CD14-positive monocyte (primary cell): ENCODE data around the gene ANKRD44. TPM values are rescaled to one million over a fixed set of nuclear protein-coding genes. Genes with fewer than 3 reads are reported as not detected.

Experiments used
- DNase-seq, 3 donors: peaks; one replicate each; pipeline ENCODE4 v3.0.0-alpha.2; 2011 to 2022
- H2AFZ ChIP-seq: 2 replicates; pipeline ENCODE4 v1.6.0; 2012; ENCODE audit warnings: mild to moderate bottlenecking, low read depth, low read length, inconsistent platforms; ENCODE audit not compliant: insufficient read depth, poor library complexity, severe bottlenecking
- H3K27ac ChIP-seq, 2 donors: 1 replicate in 1 of 2; 2 replicates in 1 of 2; pipeline ENCODE4 v1.5.1; 2012 to 2013; ENCODE audit warnings: low read length in 2 of 2, control low read depth in 1 of 2, inconsistent platforms in 1 of 2, low read depth in 1 of 2, mild to moderate bottlenecking in 1 of 2
- H3K27me3 ChIP-seq, 2 donors: one replicate each; pipeline versions ENCODE4 v1.6.0 to v1.6.1; 2011 to 2013; ENCODE audit warnings: low read length in 2 of 2; ENCODE audit not compliant: control insufficient read depth in 2 of 2, insufficient read depth in 2 of 2
- H3K36me3 ChIP-seq, 2 donors: replicated peaks in 1 of 2; 1 replicate in 1 of 2; 2 replicates in 1 of 2; pipeline versions ENCODE4 v1.5.1 to v1.6.1; 2012 to 2013; ENCODE audit warnings: low read length in 2 of 2, control low read depth in 1 of 2, inconsistent platforms in 1 of 2, mild to moderate bottlenecking in 1 of 2; ENCODE audit not compliant: insufficient read depth in 2 of 2, control insufficient read depth in 1 of 2
- H3K4me1 ChIP-seq, 2 donors: 1 replicate in 1 of 2; 2 replicates in 1 of 2; pipeline versions ENCODE4 v1.5.1 to v1.6.1; 2012 to 2013; ENCODE audit warnings: low read length in 2 of 2, control low read depth in 1 of 2, inconsistent platforms in 1 of 2, mild to moderate bottlenecking in 1 of 2, moderate library complexity in 1 of 2; ENCODE audit not compliant: insufficient read depth in 2 of 2, control insufficient read depth in 1 of 2
- H3K4me2 ChIP-seq: replicated peaks from 2 replicates; pipeline ENCODE3; 2012; ENCODE audit warnings: low read length, moderate library complexity, mild to moderate bottlenecking; ENCODE audit not compliant: poor library complexity, severe bottlenecking; ENCODE audit errors: extremely low read depth
- H3K4me3 ChIP-seq, 3 experiments: fragments of 200-600 bp in 1 of 3; sonication (generic) in 1 of 3; replicated peaks in 1 of 3; 1 replicate in 2 of 3; 2 replicates in 1 of 3; pipeline ENCODE4 v1.5.1; 2011 to 2013; ENCODE audit warnings: low read length in 3 of 3, mild to moderate bottlenecking in 3 of 3, control low read depth in 2 of 3, low read depth in 2 of 3, inconsistent platforms in 1 of 3, moderate library complexity in 1 of 3
- H3K79me2 ChIP-seq: 2 replicates; pipeline ENCODE4 v1.6.0; 2012; ENCODE audit warnings: mild to moderate bottlenecking, control low read depth, inconsistent platforms, low read length, moderate library complexity; ENCODE audit not compliant: insufficient read depth
- H3K9ac ChIP-seq: 2 replicates; pipeline ENCODE4 v1.6.0; 2017; ENCODE audit warnings: low read length, mild to moderate bottlenecking; ENCODE audit not compliant: insufficient read depth, poor library complexity, severe bottlenecking
- H3K9me3 ChIP-seq, 2 donors: replicated peaks in 1 of 2; 1 replicate in 1 of 2; 2 replicates in 1 of 2; pipeline versions ENCODE4 v1.5.1 to v1.6.1; 2012 to 2013; ENCODE audit warnings: low read length in 2 of 2, control low read depth in 1 of 2; ENCODE audit not compliant: control insufficient read depth in 1 of 2, insufficient read depth in 1 of 2
- H4K20me1 ChIP-seq: 2 replicates; pipeline ENCODE4 v1.6.0; 2012; ENCODE audit warnings: mild to moderate bottlenecking, low read length, control low read depth, moderate library complexity; ENCODE audit not compliant: insufficient read depth
- H3K27ac Mint-ChIP-seq, 7 donors: one replicate each; pipeline ENCODE4 v1.8.0; 2020; ENCODE audit warnings: mild to moderate bottlenecking in 7 of 7, mixed read lengths in 7 of 7, moderate library complexity in 6 of 7, inconsistent platforms in 2 of 7
- H3K27me3 Mint-ChIP-seq, 3 donors: one replicate each; pipeline ENCODE4 v1.8.0; 2021 to 2022; ENCODE audit warnings: low read depth in 3 of 3, mild to moderate bottlenecking in 3 of 3, mixed read lengths in 3 of 3, moderate library complexity in 3 of 3, inconsistent platforms in 1 of 3
- H3K36me3 Mint-ChIP-seq, 2 donors: one replicate each; pipeline ENCODE4 v1.8.0; 2020; ENCODE audit warnings: mixed read lengths in 2 of 2, inconsistent platforms in 1 of 2, mild to moderate bottlenecking in 1 of 2
- H3K4me1 Mint-ChIP-seq: one replicate; pipeline ENCODE4 v1.8.0; 2020; ENCODE audit warnings: mild to moderate bottlenecking, mixed read lengths
- H3K4me3 Mint-ChIP-seq, 2 donors: one replicate each; pipeline ENCODE4 v1.8.0; 2020; ENCODE audit warnings: mild to moderate bottlenecking in 2 of 2, mixed read lengths in 2 of 2, moderate library complexity in 1 of 2
- H3K9me3 Mint-ChIP-seq, 7 donors: one replicate each; pipeline ENCODE4 v1.8.0; 2020 to 2022; ENCODE audit warnings: mixed read lengths in 7 of 7, mild to moderate bottlenecking in 6 of 7, moderate library complexity in 6 of 7, inconsistent platforms in 2 of 7
- WGBS: methylation state at CpG from one replicate; pipeline ENCODE4 v1.1.5; 2013; ENCODE audit warnings: missing lambda C conversion rate; ENCODE audit not compliant: insufficient coverage; 5-methylcytosine and 5-hydroxymethylcytosine counted together
- intact Hi-C, 2 donors: fragments of 100-400 bp; cut with micrococcal nuclease; formaldehyde crosslinking; loops; one replicate each; pipeline versions ENCODE4 v1.15.0 to v1.15.1; 2023
- polyA plus RNA-seq, 3 donors: library from polyadenylated mRNA; depleted of rRNA in 1 of 3; unstranded in 2 of 3; stranded (reverse) in 1 of 3; fragments of 300-500 nt in 2 of 3; fragments of >200 nt in 1 of 3; fragmentation: Illumina TruSeq in 2 of 3; gene quantifications; 1 replicate in 2 of 3; 2 replicates in 1 of 3; pipeline ENCODE4 v1.2.3, GENCODE V29; 2012 to 2021
- TF ChIP-seq, protein P1 (sequence below): fragments of 200-600 bp; IDR thresholded peaks from one replicate; pipeline ENCODE4 v1.8.0; 2022; ENCODE audit warnings: antibody characterized with exemption, mild to moderate bottlenecking

The ANKRD44 gene
- polyA plus RNA-seq, 3 donors: 55.7 to 91.9 (median 64.9) TPM

DNA sequence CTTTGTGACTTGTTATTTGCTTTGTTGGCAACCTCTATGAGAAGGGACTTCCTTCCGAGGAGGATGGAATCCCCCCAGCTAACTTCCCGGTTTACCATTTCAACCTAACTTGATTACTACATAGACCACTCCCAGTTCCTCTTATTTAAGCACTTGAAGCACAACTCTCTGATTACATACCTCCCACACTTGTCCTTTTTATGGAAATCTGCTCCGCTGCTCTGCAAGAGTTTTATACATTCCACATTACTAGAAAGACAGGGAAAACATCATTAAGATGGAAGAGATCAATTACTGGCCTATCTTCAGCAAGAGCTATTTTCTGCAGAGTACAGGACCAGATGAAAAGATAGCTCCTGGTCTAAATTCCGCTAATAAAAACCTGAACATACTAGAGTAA is 224.1 kb downstream of the ANKRD44 start:
- Histone ChIP-seq H3K4me2 (peak overlapping the region; percentile 42), H2AFZ (no peak overlapping the region), H3K9ac (no peak overlapping the region), H3K9me3 (no peaks in the 10 kb centered on the region), H3K27ac (peak overlapping the region in 1 of 2 donors; percentile 79), H3K27me3 (no peaks in the 10 kb centered on the region), H4K20me1 (peaks cover 3% of the 10 kb centered on the region), H3K79me2 (no peaks in the 10 kb centered on the region), H3K4me3 (peak overlapping the region in 1 of 3 experiments; percentile 4), H3K36me3 (peaks cover 43 to 72% of the 10 kb centered on the region in 2 donors), H3K4me1 (peaks cover 30 to 34% of the 10 kb centered on the region in 2 donors)
- H3K36me3 Mint-ChIP-seq: peaks cover 54 to 65% of the 10 kb centered on the region in 2 donors
- intact Hi-C loops: no loop called here
- H3K27ac Mint-ChIP-seq: peak overlapping the region; percentile 24 to 96 (median 86)
- peak overlapping the region in 1 of 2 donors; percentile 74 for H3K4me3 Mint-ChIP-seq
- peak; percentile 84 to 96 (median 85) for DNase-seq
- WGBS: 20% methylated on average over 3 of the region's 4 CpGs
- H3K27me3 Mint-ChIP-seq: peaks cover 0 to 2% (median 1%) of the 10 kb centered on the region in 3 donors
- H3K4me1 Mint-ChIP-seq: peaks cover 30% of the 10 kb centered on the region
- peaks cover 0 to 1% (median 0%) of the 10 kb centered on the region in 7 donors for H3K9me3 Mint-ChIP-seq
- TF ChIP-seq, protein P1, sequence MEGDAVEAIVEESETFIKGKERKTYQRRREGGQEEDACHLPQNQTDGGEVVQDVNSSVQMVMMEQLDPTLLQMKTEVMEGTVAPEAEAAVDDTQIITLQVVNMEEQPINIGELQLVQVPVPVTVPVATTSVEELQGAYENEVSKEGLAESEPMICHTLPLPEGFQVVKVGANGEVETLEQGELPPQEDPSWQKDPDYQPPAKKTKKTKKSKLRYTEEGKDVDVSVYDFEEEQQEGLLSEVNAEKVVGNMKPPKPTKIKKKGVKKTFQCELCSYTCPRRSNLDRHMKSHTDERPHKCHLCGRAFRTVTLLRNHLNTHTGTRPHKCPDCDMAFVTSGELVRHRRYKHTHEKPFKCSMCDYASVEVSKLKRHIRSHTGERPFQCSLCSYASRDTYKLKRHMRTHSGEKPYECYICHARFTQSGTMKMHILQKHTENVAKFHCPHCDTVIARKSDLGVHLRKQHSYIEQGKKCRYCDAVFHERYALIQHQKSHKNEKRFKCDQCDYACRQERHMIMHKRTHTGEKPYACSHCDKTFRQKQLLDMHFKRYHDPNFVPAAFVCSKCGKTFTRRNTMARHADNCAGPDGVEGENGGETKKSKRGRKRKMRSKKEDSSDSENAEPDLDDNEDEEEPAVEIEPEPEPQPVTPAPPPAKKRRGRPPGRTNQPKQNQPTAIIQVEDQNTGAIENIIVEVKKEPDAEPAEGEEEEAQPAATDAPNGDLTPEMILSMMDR: no peak

DNA sequence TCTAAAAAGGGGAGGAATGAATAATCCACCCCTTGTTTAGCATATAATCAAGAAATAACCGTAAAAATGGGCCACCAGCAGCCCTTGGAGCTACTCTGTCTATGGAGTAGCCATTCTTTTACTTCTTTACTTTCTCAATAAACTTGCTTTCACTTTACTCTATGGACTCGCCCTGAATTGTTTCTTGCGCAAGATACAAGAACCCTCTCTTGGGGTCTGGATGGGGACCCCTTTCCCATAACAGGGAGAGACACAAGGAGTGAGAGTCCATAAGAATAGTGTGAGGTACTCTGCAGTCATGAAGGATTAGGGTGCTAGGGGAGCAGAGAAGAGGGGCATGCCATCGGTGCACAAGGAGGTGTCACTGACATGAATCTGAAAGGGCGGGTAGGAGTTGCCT is 224.9 kb downstream of the ANKRD44 start:
- no peak for DNase-seq
- no peak overlapping the region for H3K9ac ChIP-seq
- peaks cover 0 to 2% (median 1%) of the 10 kb centered on the region in 3 donors for H3K27me3 Mint-ChIP-seq
- no peaks in the 10 kb centered on the region for H3K9me3 ChIP-seq
- H3K4me3 Mint-ChIP-seq: no peak overlapping the region
- H3K4me3 ChIP-seq: peak overlapping the region in 1 of 3 experiments; percentile 4
- no peaks in the 10 kb centered on the region for H3K27me3 ChIP-seq
- intact Hi-C loops: no loop called here
- peaks cover 39 to 43% of the 10 kb centered on the region in 2 donors for H3K4me1 ChIP-seq
- H3K79me2 ChIP-seq: no peaks in the 10 kb centered on the region
- 100% methylated on average over 1 of the region's 5 CpGs for WGBS
- peaks cover 55 to 62% of the 10 kb centered on the region in 2 donors for H3K36me3 Mint-ChIP-seq
- peak overlapping the region; percentile 54 to 79 for H3K27ac ChIP-seq
- H3K27ac Mint-ChIP-seq: peak overlapping the region; percentile 87 to 96 (median 95)
- H3K9me3 Mint-ChIP-seq: peaks cover 0 to 1% (median 0%) of the 10 kb centered on the region in 7 donors
- TF ChIP-seq, protein P1: no peak
- no peak overlapping the region for H3K4me2 ChIP-seq
- peaks cover 38 to 68% of the 10 kb centered on the region in 2 donors for H3K36me3 ChIP-seq
- peaks cover 39% of the 10 kb centered on the region for H3K4me1 Mint-ChIP-seq
- H2AFZ ChIP-seq: no peak overlapping the region
- peaks cover 8% of the 10 kb centered on the region for H4K20me1 ChIP-seq
